GM12878 (cell line): ENCODE measurements around the gene IDH3A. TPM values are rescaled to one million over a fixed set of nuclear protein-coding genes. Genes with fewer than 3 reads are reported as not detected.

Experiments used
- ATAC-seq: fragments of 200-7000 bp; cut with Tn5 transposase; 3 replicates; pipeline ENCODE4 v1.9.1; 2020; ENCODE audit warnings: mild to moderate bottlenecking, moderate library complexity
- BruUV-seq: library from RNA; stranded (reverse); fragments of 400-500 nt; replicated peaks from 2 replicates; lab custom pipeline; 2021; lab: Mats Ljungman, UMichigan
- CTCF ChIA-PET: fragments of 300-600 bp; sonication (Branson Sonifier 250); formaldehyde crosslinking; extraction: SDS; loops from one replicate; lab custom pipeline; 2021; ENCODE audit warnings: inconsistent platforms; lab: Yijun Ruan, JAX
- POLR2A ChIA-PET: fragments of 350-600 bp; formaldehyde crosslinking; extraction: SDS; loops from one replicate; lab custom pipeline; 2021; ENCODE audit warnings: inconsistent platforms; lab: Charles Lee
- RAD21 ChIA-PET: fragments of 300-600 bp; sonication (Branson Sonifier 250); formaldehyde crosslinking; loops from one replicate; lab custom pipeline; 2023; ENCODE audit warnings: antibody characterized with exemption; ENCODE audit not compliant: unreplicated experiment; lab: Charles Lee
- SMC1A ChIA-PET: fragments of 300-600 bp; sonication (Branson Sonifier 250); formaldehyde crosslinking; loops from one replicate; lab custom pipeline; 2023; ENCODE audit not compliant: unreplicated experiment, uncharacterized antibody; lab: Charles Lee
- DNase-seq: peaks from one replicate; pipeline ENCODE4 v3.0.0-alpha.2; 2011; ENCODE audit warnings: low read depth, low spot score
- FAIRE-seq: peaks from 3 replicates; lab custom pipeline; 2011; peaks lifted over from hg19 to GRCh38; lab: Jason Lieb, UNC
- H2AFZ ChIP-seq: 2 replicates; pipeline ENCODE4 v1.6.0; 2011; ENCODE audit warnings: low read depth, low read length, control low read depth; ENCODE audit not compliant: control insufficient read depth
- H3K27ac ChIP-seq: 2 replicates; pipeline ENCODE4 v1.5.1; 2011; ENCODE audit warnings: control low read depth; ENCODE audit not compliant: control insufficient read depth, insufficient read depth
- H3K27me3 ChIP-seq, 2 experiments: replicated peaks in 1 of 2; 2 replicates each; pipeline versions ENCODE4 v1.6.0 to v1.6.1; 2011; ENCODE audit warnings: low read length in 1 of 2; ENCODE audit not compliant: control insufficient read depth in 2 of 2, insufficient read depth in 2 of 2
- H3K36me3 ChIP-seq, 2 experiments: 2 replicates each; pipeline ENCODE4 v1.5.1; 2011; ENCODE audit warnings: low read length in 1 of 2; ENCODE audit not compliant: control insufficient read depth in 2 of 2, insufficient read depth in 2 of 2
- H3K4me1 ChIP-seq: 2 replicates; pipeline ENCODE4 v1.6.1; 2011; ENCODE audit warnings: mild to moderate bottlenecking, low read length, moderate library complexity, mixed read lengths; ENCODE audit not compliant: control insufficient read depth, insufficient read depth
- H3K4me2 ChIP-seq: 2 replicates; pipeline ENCODE4 v1.6.0; 2011; ENCODE audit warnings: control low read depth; ENCODE audit not compliant: control insufficient read depth, insufficient read depth
- H3K4me3 ChIP-seq: fragments of 200-600 bp; sonication (generic); 2 replicates; pipeline ENCODE4 v1.5.1; 2016
- H3K79me2 ChIP-seq: 2 replicates; pipeline ENCODE4 v1.6.0; 2011; ENCODE audit warnings: low read length; ENCODE audit not compliant: control insufficient read depth, insufficient read depth
- H3K9ac ChIP-seq: 2 replicates; pipeline ENCODE4 v1.8.0; 2011; ENCODE audit warnings: low read length, control low read depth, mixed read lengths; ENCODE audit not compliant: control insufficient read depth, insufficient read depth
- H3K9me3 ChIP-seq: replicated peaks from 3 replicates; pipeline ENCODE4 v1.5.1; 2011; ENCODE audit warnings: mild to moderate bottlenecking, low read length; ENCODE audit not compliant: control insufficient read depth, insufficient read depth
- H4K20me1 ChIP-seq: 2 replicates; pipeline ENCODE4 v1.6.0; 2011; ENCODE audit not compliant: control insufficient read depth, insufficient read depth
- HDAC6 ChIP-seq: fragments of 200-600 bp; sonication (generic); IDR thresholded peaks from one replicate; pipeline ENCODE4 v1.8.0; 2017; ENCODE audit warnings: antibody characterized with exemption; ENCODE audit not compliant: unreplicated experiment
- KLF5 ChIP-seq: fragments of 450-650 bp; IDR thresholded peaks from 2 replicates; pipeline ENCODE4 v1.6.1; 2014; ENCODE audit warnings: mild to moderate bottlenecking; ENCODE audit not compliant: partially characterized antibody
- MYB ChIP-seq: fragments of 150-350 bp; IDR thresholded peaks from 2 replicates; pipeline ENCODE4 v1.6.1; 2014; ENCODE audit warnings: mild to moderate bottlenecking, low read depth, low read length, borderline replicate concordance
- SUZ12 ChIP-seq: fragments of 200-600 bp; sonication (generic); IDR thresholded peaks from one replicate; pipeline ENCODE4 v1.6.1; 2018; ENCODE audit warnings: antibody characterized with exemption, mild to moderate bottlenecking; ENCODE audit not compliant: unreplicated experiment
- ZNF384 ChIP-seq: IDR thresholded peaks from 2 replicates; pipeline ENCODE4 v1.6.1; 2012; ENCODE audit warnings: low read depth, mild to moderate bottlenecking, low read length, improper control_type of control experiment, borderline replicate concordance
- WGBS: methylation state at CpG from one replicate; pipeline ENCODE4 v1.1.6; 2016; ENCODE audit warnings: low lambda C conversion rate; ENCODE audit not compliant: insufficient replicate concordance, insufficient coverage; ENCODE audit errors: missing lambda C conversion rate; 5-methylcytosine and 5-hydroxymethylcytosine counted together
- in situ Hi-C: fragments of 300-500 bp; cut with MboI; formaldehyde crosslinking; loops from 9 replicates; pipeline ENCODE4 v1.14.3; 2018; ENCODE audit warnings: mixed read lengths
- intact Hi-C: fragments of 100-400 bp; cut with micrococcal nuclease; formaldehyde crosslinking; loops from one replicate; pipeline ENCODE4 v1.14.2; 2022; ENCODE audit not compliant: unreplicated experiment
- polyA plus RNA-seq, 11 experiments: library from polyadenylated mRNA; depleted of rRNA in 4 of 11; unstranded in 6 of 11; stranded (reverse) in 5 of 11; fragments of >200 nt; fragmentation: Nextera tagmentation in 4 of 11; fragmentation: Illumina TruSeq in 1 of 11; extraction: Ambion mirVana in 4 of 11; extraction: Trizol in 1 of 11; gene quantifications; 1 replicate in 1 of 11; 2 replicates in 10 of 11; pipeline versions ENCODE4 v1.2.1 to v1.2.3, GENCODE V29; 2011 to 2016; ENCODE audit warnings: inconsistent platforms in 2 of 11, missing spikeins in 2 of 11, low read depth in 1 of 11
- total RNA-seq, 4 experiments: library from RNA; depleted of rRNA in 3 of 4; stranded (reverse); fragments of >200 nt in 3 of 4; fragmentation: Illumina TruSeq in 1 of 4; extraction: Trizol in 1 of 4; gene quantifications; 2 replicates each; pipeline versions ENCODE4 v1.2.1 to v1.2.3, GENCODE V29; 2013 to 2021
- TF ChIP-seq, protein P1 (sequence below): IDR thresholded peaks from 2 replicates; pipeline ENCODE4 v1.6.1; 2012; ENCODE audit warnings: low read depth, low read length, improper control_type of control experiment
- TF ChIP-seq, protein P2 (sequence below): fragments of 450-650 bp; IDR thresholded peaks from 2 replicates; pipeline ENCODE4 v1.6.1; 2018; ENCODE audit warnings: mild to moderate bottlenecking, low read depth, moderate library complexity; ENCODE audit not compliant: partially characterized antibody
- TF ChIP-seq, protein P3 (sequence below): fragments of 450-650 bp; IDR thresholded peaks from 2 replicates; pipeline ENCODE4 v1.6.1; 2017; ENCODE audit warnings: mild to moderate bottlenecking, moderate library complexity
- TF ChIP-seq, protein P4 (sequence below): IDR thresholded peaks from 2 replicates; pipeline ENCODE4 v1.6.1; 2012; ENCODE audit warnings: improper control_type of control experiment, low read depth, low read length; ENCODE audit not compliant: insufficient replicate concordance

The IDH3A gene
- total and polyA plus RNA-seq, 10 of the 15 experiments (the other 5 are each of a cell fraction or from before 2014, with no cell fraction given): 83.9 to 254 (median 195) TPM

DNA sequence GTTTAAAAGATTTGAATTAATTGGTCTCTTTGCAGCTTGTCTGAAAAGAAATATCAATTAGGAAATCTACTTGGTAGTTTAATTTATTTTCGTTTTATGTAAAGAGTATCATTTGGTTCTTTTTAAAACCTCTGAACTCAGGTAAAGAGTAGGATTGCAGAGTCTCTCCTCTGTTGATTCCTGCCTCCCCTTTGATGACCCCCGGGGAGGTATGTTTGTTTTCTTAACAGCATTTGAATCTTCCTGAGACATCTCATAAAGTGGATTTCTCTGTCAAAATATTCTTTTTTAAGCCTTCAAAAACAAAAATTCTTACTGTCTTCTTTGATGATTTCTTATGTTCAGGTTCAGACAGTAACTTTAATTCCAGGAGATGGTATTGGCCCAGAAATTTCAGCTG is 8.0 kb downstream of the IDH3A start:
- H3K4me1 ChIP-seq: no peaks in the 10 kb centered on the region
- H4K20me1 ChIP-seq: no peaks in the 10 kb centered on the region
- FAIRE-seq (no peak), DNase-seq (no peak), ATAC-seq (no peak)
- 50% methylated on average over 2 of the region's 2 CpGs for WGBS
- H3K27ac ChIP-seq: no peak overlapping the region
- ChIA-PET POLR2A (interaction anchor here (1.2 to 3.1 kb wide), 3 partner anchors 8 to 12 kb away, joined by 3 to 15 read pairs (median 4); no protein-coding TSS in a partner anchor), SMC1A (interaction anchor here (0.8 to 7.0 kb wide), 5 partner anchors 9 to 21 kb away, joined by 3 to 59 read pairs (median 18); no protein-coding TSS in a partner anchor), CTCF (interaction anchor here (0.6 to 3.1 kb wide), 9 partner anchors 8 to 49 kb away, joined by 3 to 14 read pairs (median 4); partner anchors contain the start of gene CIB2), RAD21 (interaction anchor here (0.9 to 3.1 kb wide), 4 partner anchors 10 to 38 kb away, joined by 3 to 18 read pairs (median 8); no protein-coding TSS in a partner anchor)
- peaks cover 11 to 36% of the 10 kb centered on the region in 2 experiments for H3K36me3 ChIP-seq
- in situ Hi-C loops: loop anchor here (25.0 kb wide), 1 partner anchor 830 kb away; no protein-coding TSS in a partner anchor
- BruUV-seq: no TSS peak
- no peak overlapping the region for H3K4me3 ChIP-seq
- intact Hi-C loops: no loop called here
- no peak overlapping the region for H3K9ac ChIP-seq
- no peak overlapping the region for H3K4me2 ChIP-seq
- H3K27me3 ChIP-seq: no peaks in the 10 kb centered on the region
- H3K79me2 ChIP-seq: peaks cover 32% of the 10 kb centered on the region
- H2AFZ ChIP-seq: no peak overlapping the region
- no peaks in the 10 kb centered on the region for H3K9me3 ChIP-seq
- TF ChIP-seq, protein P1, sequence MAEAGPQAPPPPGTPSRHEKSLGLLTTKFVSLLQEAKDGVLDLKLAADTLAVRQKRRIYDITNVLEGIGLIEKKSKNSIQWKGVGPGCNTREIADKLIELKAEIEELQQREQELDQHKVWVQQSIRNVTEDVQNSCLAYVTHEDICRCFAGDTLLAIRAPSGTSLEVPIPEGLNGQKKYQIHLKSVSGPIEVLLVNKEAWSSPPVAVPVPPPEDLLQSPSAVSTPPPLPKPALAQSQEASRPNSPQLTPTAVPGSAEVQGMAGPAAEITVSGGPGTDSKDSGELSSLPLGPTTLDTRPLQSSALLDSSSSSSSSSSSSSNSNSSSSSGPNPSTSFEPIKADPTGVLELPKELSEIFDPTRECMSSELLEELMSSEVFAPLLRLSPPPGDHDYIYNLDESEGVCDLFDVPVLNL: no peak
- TF ChIP-seq HDAC6 (no peak), MYB (no peak), KLF5 (no peak), SUZ12 (no peak), ZNF384 (no peak)
- TF ChIP-seq, protein P2, sequence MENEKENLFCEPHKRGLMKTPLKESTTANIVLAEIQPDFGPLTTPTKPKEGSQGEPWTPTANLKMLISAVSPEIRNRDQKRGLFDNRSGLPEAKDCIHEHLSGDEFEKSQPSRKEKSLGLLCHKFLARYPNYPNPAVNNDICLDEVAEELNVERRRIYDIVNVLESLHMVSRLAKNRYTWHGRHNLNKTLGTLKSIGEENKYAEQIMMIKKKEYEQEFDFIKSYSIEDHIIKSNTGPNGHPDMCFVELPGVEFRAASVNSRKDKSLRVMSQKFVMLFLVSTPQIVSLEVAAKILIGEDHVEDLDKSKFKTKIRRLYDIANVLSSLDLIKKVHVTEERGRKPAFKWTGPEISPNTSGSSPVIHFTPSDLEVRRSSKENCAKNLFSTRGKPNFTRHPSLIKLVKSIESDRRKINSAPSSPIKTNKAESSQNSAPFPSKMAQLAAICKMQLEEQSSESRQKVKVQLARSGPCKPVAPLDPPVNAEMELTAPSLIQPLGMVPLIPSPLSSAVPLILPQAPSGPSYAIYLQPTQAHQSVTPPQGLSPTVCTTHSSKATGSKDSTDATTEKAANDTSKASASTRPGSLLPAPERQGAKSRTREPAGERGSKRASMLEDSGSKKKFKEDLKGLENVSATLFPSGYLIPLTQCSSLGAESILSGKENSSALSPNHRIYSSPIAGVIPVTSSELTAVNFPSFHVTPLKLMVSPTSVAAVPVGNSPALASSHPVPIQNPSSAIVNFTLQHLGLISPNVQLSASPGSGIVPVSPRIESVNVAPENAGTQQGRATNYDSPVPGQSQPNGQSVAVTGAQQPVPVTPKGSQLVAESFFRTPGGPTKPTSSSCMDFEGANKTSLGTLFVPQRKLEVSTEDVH: no peak
- TF ChIP-seq, protein P3, sequence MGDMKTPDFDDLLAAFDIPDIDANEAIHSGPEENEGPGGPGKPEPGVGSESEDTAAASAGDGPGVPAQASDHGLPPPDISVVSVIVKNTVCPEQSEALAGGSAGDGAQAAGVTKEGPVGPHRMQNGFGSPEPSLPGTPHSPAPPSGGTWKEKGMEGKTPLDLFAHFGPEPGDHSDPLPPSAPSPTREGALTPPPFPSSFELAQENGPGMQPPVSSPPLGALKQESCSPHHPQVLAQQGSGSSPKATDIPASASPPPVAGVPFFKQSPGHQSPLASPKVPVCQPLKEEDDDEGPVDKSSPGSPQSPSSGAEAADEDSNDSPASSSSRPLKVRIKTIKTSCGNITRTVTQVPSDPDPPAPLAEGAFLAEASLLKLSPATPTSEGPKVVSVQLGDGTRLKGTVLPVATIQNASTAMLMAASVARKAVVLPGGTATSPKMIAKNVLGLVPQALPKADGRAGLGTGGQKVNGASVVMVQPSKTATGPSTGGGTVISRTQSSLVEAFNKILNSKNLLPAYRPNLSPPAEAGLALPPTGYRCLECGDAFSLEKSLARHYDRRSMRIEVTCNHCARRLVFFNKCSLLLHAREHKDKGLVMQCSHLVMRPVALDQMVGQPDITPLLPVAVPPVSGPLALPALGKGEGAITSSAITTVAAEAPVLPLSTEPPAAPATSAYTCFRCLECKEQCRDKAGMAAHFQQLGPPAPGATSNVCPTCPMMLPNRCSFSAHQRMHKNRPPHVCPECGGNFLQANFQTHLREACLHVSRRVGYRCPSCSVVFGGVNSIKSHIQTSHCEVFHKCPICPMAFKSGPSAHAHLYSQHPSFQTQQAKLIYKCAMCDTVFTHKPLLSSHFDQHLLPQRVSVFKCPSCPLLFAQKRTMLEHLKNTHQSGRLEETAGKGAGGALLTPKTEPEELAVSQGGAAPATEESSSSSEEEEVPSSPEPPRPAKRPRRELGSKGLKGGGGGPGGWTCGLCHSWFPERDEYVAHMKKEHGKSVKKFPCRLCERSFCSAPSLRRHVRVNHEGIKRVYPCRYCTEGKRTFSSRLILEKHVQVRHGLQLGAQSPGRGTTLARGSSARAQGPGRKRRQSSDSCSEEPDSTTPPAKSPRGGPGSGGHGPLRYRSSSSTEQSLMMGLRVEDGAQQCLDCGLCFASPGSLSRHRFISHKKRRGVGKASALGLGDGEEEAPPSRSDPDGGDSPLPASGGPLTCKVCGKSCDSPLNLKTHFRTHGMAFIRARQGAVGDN: no peak
- TF ChIP-seq, protein P4, sequence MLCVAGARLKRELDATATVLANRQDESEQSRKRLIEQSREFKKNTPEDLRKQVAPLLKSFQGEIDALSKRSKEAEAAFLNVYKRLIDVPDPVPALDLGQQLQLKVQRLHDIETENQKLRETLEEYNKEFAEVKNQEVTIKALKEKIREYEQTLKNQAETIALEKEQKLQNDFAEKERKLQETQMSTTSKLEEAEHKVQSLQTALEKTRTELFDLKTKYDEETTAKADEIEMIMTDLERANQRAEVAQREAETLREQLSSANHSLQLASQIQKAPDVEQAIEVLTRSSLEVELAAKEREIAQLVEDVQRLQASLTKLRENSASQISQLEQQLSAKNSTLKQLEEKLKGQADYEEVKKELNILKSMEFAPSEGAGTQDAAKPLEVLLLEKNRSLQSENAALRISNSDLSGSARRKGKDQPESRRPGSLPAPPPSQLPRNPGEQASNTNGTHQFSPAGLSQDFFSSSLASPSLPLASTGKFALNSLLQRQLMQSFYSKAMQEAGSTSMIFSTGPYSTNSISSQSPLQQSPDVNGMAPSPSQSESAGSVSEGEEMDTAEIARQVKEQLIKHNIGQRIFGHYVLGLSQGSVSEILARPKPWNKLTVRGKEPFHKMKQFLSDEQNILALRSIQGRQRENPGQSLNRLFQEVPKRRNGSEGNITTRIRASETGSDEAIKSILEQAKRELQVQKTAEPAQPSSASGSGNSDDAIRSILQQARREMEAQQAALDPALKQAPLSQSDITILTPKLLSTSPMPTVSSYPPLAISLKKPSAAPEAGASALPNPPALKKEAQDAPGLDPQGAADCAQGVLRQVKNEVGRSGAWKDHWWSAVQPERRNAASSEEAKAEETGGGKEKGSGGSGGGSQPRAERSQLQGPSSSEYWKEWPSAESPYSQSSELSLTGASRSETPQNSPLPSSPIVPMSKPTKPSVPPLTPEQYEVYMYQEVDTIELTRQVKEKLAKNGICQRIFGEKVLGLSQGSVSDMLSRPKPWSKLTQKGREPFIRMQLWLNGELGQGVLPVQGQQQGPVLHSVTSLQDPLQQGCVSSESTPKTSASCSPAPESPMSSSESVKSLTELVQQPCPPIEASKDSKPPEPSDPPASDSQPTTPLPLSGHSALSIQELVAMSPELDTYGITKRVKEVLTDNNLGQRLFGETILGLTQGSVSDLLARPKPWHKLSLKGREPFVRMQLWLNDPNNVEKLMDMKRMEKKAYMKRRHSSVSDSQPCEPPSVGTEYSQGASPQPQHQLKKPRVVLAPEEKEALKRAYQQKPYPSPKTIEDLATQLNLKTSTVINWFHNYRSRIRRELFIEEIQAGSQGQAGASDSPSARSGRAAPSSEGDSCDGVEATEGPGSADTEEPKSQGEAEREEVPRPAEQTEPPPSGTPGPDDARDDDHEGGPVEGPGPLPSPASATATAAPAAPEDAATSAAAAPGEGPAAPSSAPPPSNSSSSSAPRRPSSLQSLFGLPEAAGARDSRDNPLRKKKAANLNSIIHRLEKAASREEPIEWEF: no peak
